HG03060 (cell line): ENCODE results near the gene SLC17A2.

ENCODE experiments used
- ATAC-seq: cut with Tn5 transposase; IDR thresholded peaks from one replicate; pipeline ENCODE4 v1.9.1; 2021; ENCODE audit warnings: low read depth, moderate number of reproducible peaks; ENCODE audit not compliant: unreplicated experiment

Gene SLC17A2

DNA sequence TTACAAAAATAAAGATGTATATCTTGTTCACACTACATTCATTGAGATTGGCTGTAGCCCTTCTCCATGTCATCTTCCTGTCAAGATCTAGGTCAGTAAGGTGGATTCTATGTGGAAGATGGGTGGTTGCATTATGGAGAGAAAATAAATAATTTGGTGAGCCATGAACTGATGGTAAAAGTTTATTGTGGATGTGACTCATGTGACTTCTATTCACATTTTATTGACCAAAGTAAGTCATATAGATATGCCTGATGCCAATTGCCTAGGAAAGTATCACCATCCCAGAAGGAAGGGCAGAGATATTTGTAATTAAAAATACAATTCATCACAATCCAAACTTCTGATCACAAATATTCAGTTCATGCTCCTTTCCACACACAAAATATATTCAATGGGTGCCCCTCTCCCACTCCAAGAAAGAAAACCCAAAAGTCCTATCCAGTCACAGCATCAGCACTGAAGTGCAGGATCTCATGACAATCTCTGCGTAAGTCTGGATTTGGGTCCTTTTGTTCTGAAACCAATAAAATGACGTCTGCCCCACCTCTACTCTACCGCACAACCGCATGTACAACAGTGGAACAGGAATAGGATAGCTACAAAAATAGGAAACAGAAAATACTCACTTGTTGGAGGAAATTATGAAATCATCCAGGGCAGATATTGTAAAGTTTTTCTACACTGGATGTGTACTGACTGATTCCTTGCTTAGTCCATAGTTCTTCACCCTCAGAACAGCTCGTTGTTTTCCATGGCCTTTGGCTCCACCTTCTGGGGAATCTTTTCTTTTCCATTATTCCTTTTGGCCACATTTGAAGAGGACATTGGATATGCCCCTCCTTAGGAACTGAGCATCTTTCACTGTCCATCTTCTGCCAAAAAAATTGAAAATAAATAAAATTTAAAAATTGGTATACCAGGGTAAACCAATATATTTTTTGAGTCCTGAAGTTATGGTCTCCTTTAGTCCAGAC is 40.3 kb downstream of the SLC17A2 start:
- ATAC-seq, result no peak

- no peak for ATAC-seq
Measured at GRCh38 chr6:25888626-25889025, 41.9 kb downstream of the SLC17A2 start.

DNA sequence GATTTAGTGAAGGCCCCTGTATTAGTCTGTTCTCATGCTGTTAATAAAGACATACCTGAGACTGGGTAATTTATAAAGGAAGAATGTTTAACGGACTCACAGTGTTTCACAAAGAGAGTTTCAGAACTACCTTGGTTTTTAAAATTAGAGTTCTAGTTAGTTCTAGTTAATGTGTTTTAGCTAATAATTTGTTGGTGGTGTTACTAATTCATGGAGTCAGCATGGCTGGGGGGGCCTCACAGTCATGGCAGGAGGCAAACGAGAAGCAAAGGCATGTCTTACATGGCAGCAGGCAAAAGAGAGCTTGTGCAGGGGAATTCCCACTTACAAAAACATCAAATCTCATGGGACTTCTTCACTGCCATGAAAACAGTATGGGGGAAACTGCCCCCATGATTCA is 44.4 kb downstream of the SLC17A2 start:
- ATAC-seq, result no peak

GRCh38 chr6:25883991-25884390 is 46.5 kb downstream of the SLC17A2 start:
- no peak for ATAC-seq

DNA sequence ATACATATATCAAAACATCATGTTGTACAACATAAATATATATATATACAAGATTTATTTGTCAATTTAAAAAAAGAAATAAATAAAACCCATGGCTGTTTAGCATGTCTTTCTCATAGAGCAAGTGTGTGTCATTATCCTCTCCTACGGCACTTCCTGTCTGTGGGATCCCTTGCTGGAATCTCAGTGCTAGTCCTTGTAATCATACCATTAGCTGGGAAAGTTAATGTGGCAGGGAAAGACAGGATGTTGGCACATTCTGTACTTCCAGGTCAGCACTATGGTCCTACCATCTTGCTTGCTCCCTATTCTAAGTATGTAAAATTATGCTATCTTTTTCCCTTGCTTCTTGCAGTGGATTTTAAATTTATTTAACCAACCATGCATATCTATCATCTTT is 47.0 kb downstream of the SLC17A2 start:
- ATAC-seq, result no peak

DNA sequence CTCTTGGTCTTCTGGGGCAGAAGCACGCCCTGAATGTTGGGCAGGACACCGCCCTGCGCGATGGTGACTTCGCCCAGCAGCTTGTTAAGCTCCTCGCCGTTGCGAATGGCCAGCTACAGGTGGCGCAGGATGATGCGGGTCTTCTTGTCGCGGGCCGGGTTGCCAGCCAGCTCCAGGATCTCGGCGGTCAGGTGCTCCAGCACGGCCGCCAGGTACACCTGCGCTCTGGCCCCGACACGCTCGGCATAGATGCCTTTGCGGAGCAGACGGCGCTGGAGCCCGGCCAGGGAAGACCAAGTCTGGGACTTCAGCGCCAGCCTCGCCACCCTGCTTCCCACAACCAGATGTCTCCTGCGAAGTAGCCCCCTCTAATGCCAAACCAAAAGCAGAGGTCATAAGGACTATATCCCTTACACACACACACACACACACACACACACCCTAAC is 48.4 kb downstream of the SLC17A2 start:
- ATAC-seq, result no peak

GRCh38 chr6:25880601-25881000 is 49.9 kb downstream of the SLC17A2 start:
- no peak for ATAC-seq

GRCh38 chr6:25878721-25879322 is 51.7 kb downstream of the SLC17A2 start:
- no peak for ATAC-seq

DNA sequence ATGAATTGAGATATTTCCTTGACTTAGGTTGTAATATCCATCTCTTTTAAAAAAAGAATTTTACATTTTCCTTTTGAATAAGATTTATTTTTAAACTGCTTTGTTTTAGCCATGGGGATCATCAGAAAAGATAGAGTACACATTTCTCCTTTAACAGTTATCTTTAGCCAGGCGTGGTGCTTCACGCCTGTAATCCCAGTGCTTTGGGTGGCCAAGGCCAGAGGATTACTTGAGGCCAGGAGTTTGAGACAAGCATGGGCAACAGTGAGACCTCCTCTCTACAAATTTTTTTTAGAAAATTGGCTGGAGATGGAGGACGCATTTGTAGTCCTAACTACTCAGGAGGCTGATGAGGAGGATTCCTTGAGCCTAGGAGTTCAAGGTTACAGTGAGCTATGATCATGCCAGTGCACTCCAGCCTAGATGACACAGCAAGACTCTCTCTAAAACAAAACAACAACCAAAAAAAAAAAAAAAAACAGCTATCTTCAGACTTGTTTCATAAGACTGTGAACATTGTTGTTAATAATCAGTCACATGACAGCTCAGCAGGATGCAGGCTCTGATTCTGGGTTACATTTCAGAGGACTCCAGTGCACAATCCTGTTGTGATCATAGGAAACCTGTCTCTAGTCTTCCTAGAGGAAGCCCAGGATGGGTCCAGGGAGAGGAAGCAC is 54.4 kb downstream of the SLC17A2 start:
- ATAC-seq, result no peak

- ATAC-seq, result no peak
Measured at GRCh38 chr6:25875563-25875905, 55.0 kb downstream of the SLC17A2 start.

GRCh38 chr6:25874822-25875562 is 55.5 kb downstream of the SLC17A2 start:
- no peak for ATAC-seq

DNA sequence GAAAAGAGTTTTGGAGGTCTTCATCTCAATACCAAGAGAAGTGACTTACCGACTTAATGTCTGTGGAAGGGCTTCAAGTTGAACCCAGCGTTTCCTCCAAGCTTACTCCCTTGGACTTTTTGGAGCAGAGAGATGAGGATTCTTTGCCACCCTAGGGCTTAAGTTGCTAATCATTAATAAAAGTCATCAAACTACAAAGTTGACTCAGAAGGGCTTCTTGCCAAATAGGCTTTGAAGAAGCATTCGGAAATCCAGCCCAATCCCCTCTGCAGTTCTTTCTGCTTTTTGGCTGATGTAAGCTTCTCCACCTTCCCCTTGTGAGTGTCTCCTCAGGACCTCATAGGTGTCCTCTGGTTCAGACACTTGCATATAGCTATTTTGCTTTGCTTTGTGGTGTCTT is 56.4 kb downstream of the SLC17A2 start, which contains the start of gene SLC17A3:
Gene SLC17A3, minus strand, starts transcription at position 126 of the 400 bp plus-strand sequence. CDS start 5,856 bp downstream, outside the sequence.
- ATAC-seq, result no peak

DNA sequence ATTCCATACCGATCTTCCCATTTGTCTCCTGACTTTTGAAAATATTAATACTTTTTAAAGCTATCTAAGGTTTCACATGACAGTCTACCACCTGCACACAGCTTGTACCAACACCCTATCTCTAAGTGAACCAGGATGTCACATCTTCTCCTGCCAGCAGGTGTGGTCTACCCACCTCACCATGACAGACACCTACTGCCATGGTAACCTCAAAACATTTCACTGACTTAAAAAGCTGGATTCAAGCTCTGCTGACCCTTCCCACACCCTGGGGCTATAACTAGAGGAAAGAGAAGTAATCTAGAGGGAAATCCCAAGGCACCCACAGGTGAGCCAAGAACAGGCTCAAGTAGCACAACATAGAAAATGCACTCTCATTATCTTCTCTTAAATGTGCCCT is 57.7 kb downstream of the SLC17A2 start:
- no peak for ATAC-seq

GRCh38 chr6:25869840-25870239 is 60.7 kb downstream of the SLC17A2 start:
- no peak for ATAC-seq

DNA sequence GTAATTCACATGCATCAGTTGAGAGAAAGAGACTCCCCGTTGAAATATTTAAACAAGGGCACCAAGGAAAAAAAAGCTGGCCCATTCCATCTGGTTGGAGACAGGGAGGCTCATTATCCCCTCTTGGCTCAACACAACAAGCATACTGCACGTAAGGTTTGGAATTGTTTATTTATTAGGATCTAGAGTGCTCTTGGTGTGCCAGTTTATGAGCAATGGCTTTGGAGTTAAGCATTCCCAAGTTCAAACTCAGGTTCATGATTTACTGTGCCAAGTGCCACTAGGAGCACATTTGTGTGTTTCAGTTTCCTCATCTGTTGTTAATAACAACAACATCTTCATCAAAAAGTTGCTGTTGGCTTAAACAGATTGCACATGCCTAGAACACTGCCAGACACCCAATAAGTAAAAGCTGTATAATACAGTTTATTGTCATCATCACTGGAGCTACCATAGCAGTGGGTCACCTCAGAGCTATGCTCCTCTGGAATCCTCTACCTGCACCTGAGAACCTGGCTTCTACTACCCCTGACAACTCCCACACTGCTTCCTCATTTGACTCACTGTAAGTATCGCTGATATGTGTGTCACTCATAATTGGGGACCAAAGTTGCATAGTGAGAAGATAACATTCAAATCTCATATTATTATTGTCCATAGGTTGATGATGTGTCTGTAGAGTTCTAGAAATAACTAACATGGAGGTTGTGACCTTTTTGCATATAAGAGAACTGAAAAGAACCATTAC is 61.9 kb downstream of the SLC17A2 start:
- no peak for ATAC-seq

DNA sequence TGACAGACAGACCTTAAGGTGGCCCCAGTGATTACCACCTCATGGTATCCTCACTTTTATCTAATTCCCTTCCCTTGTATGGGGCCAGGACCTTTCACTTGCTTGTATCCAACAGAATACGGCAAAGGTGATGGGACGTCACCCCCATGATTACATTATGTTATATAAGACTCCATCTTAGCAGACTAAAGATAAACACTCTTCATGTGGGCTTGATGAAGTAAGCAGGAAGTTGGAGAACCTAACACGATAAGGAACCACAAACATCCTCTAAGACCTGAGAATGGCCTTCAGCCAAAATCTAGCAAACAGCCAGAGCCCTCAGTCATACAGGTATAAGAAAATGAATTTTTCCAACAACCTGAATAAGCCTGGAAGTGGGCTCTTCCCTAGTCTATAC is 64.5 kb downstream of the SLC17A2 start:
- ATAC-seq, result no peak

GRCh38 chr6:25863360-25863759 is 67.1 kb downstream of the SLC17A2 start:
- ATAC-seq, result no peak
